NCI-H2196 treated with DMSO at 0.1 percent for 48 hours (cell line): ENCODE results near the gene KCNJ12.
"Not testable (repeated sequence)": the region's sequence is repeated elsewhere in the genome, so short reads cannot be mapped to it uniquely, and the experiment has no call there.

Source experiments
- DNase-seq: peaks from one replicate; lab custom pipeline; 2025; ENCODE audit not compliant: unreplicated experiment; lab: John Stamatoyannopoulos, UW

The KCNJ12 gene

GRCh38 chr17:21349358-21350050, 26.7 kb upstream of the KCNJ12 start:
- not testable (repeated sequence) for DNase-seq

- not testable (repeated sequence) for DNase-seq
These were observed 25.7 kb upstream of the KCNJ12 start for GRCh38 chr17:21350495-21350894.

- DNase-seq, result no peak
These were observed 24.6 kb upstream of the KCNJ12 start for GRCh38 chr17:21351366-21352065.

GRCh38 chr17:21352221-21352980, 23.8 kb upstream of the KCNJ12 start:
- DNase-seq, result no peak

- DNase-seq, result no peak
These were observed 23.2 kb upstream of the KCNJ12 start for GRCh38 chr17:21352981-21353265.

- DNase-seq, result no peak
These were observed 22.7 kb upstream of the KCNJ12 start for GRCh38 chr17:21353326-21354010.

GRCh38 chr17:21354796-21355385, 21.3 kb upstream of the KCNJ12 start:
- DNase-seq, result no peak

GRCh38 chr17:21355586-21355985, 20.6 kb upstream of the KCNJ12 start:
- no peak for DNase-seq

GRCh38 chr17:21356537-21357127, 19.5 kb upstream of the KCNJ12 start:
- no peak for DNase-seq

- DNase-seq, result no peak
These were observed 18.9 kb upstream of the KCNJ12 start for GRCh38 chr17:21357281-21357680.

- DNase-seq, result no peak
These were observed 18.2 kb upstream of the KCNJ12 start for GRCh38 chr17:21357696-21358656.

- no peak for DNase-seq
These were observed 17.3 kb upstream of the KCNJ12 start for GRCh38 chr17:21358682-21359482.

GRCh38 chr17:21359483-21359840, 16.7 kb upstream of the KCNJ12 start:
- no peak for DNase-seq

GRCh38 chr17:21360048-21360447, 16.1 kb upstream of the KCNJ12 start:
- no peak for DNase-seq

- DNase-seq, result no peak
These were observed 14.9 kb upstream of the KCNJ12 start for GRCh38 chr17:21361020-21361809.

GRCh38 chr17:21362331-21362931, 13.7 kb upstream of the KCNJ12 start:
- no peak for DNase-seq

- DNase-seq, result no peak
These were observed 12.1 kb upstream of the KCNJ12 start for GRCh38 chr17:21363776-21364642.
